ENCODE results near the gene SLC30A9. TPM values are rescaled to one million over a fixed set of nuclear protein-coding genes. Genes with fewer than 3 reads are reported as not detected.

The SLC30A9 gene
- total and polyA plus RNA-seq, 2 donors from 2014 or later = 52.3 to 70.8 TPM

GRCh38 chr4:41964401-41964800, 25.9 kb upstream of the SLC30A9 start:
- no peak for TF ChIP-seq CTCF (IDR thresholded peaks at IDR 0.05; ENCODE audit: borderline replicate concordance, extremely low read depth, insufficient read depth)
- Histone ChIP-seq H3K36me3 (ENCODE audit: control insufficient read depth in 2 of 3, insufficient read depth in 3 of 3, low read length in 3 of 3) (no peaks in the 10 kb centered on the region), H3K4me3 (ENCODE audit: low read length in 3 of 3) (no peak overlapping the region), H3K27me3 (ENCODE audit: control insufficient read depth, insufficient read depth, low read length) (no peaks in the 10 kb centered on the region), H3K9ac (ENCODE audit: low read length in 3 of 3) (no peak overlapping the region), H3K27ac (ENCODE audit: low read depth in 2 of 2, low read length in 2 of 2) (no peak overlapping the region), H3K4me1 (ENCODE audit: control insufficient read depth in 2 of 3, insufficient read depth in 2 of 3, low read depth in 1 of 3, low read length in 3 of 3) (no peaks in the 10 kb centered on the region), H3K9me3 (ENCODE audit: control insufficient read depth in 2 of 3, insufficient read depth in 1 of 3, low read length in 3 of 3) (no peaks in the 10 kb centered on the region)
- FAIRE-seq (no peak), DNase-seq (no peak)
- intact Hi-C loops (cut with DNase I) = no loop called here

GRCh38 chr4:41967392-41967791, 22.9 kb upstream of the SLC30A9 start:
- no peaks in the 10 kb centered on the region for H3K36me3 ChIP-seq (ENCODE audit: control insufficient read depth in 2 of 3, insufficient read depth in 3 of 3, low read length in 3 of 3)
- no peak for DNase-seq
- no peak overlapping the region for H3K27ac ChIP-seq (ENCODE audit: low read depth in 2 of 2, low read length in 2 of 2)
- intact Hi-C loops (cut with DNase I) = no loop called here
- no peaks in the 10 kb centered on the region for H3K4me1 ChIP-seq (ENCODE audit: control insufficient read depth in 2 of 3, insufficient read depth in 2 of 3, low read depth in 1 of 3, low read length in 3 of 3)
- H3K27me3 ChIP-seq (ENCODE audit: control insufficient read depth, insufficient read depth, low read length) = no peaks in the 10 kb centered on the region
- no peak for TF ChIP-seq CTCF (IDR thresholded peaks at IDR 0.05; ENCODE audit: borderline replicate concordance, extremely low read depth, insufficient read depth)
- no peaks in the 10 kb centered on the region for H3K9me3 ChIP-seq (ENCODE audit: control insufficient read depth in 2 of 3, insufficient read depth in 1 of 3, low read length in 3 of 3)
- no peak overlapping the region for H3K9ac ChIP-seq (ENCODE audit: low read length in 3 of 3)
- no peak for FAIRE-seq
- H3K4me3 ChIP-seq (ENCODE audit: low read length in 3 of 3) = no peak overlapping the region

- DNase-seq (no peak), FAIRE-seq (no peak)
- Histone ChIP-seq H3K4me3 (ENCODE audit: low read length in 3 of 3) (no peak overlapping the region), H3K9me3 (ENCODE audit: control insufficient read depth in 2 of 3, insufficient read depth in 1 of 3, low read length in 3 of 3) (no peaks in the 10 kb centered on the region), H3K9ac (ENCODE audit: low read length in 3 of 3) (no peak overlapping the region), H3K4me1 (ENCODE audit: control insufficient read depth in 2 of 3, insufficient read depth in 2 of 3, low read depth in 1 of 3, low read length in 3 of 3) (no peaks in the 10 kb centered on the region), H3K36me3 (ENCODE audit: control insufficient read depth in 2 of 3, insufficient read depth in 3 of 3, low read length in 3 of 3) (no peaks in the 10 kb centered on the region), H3K27ac (ENCODE audit: low read depth in 2 of 2, low read length in 2 of 2) (no peak overlapping the region), H3K27me3 (ENCODE audit: control insufficient read depth, insufficient read depth, low read length) (no peaks in the 10 kb centered on the region)
- TF ChIP-seq CTCF (IDR thresholded peaks at IDR 0.05; ENCODE audit: borderline replicate concordance, extremely low read depth, insufficient read depth) = no peak
- intact Hi-C loops (cut with DNase I) = no loop called here
These were observed 20.7 kb upstream of the SLC30A9 start for GRCh38 chr4:41969671-41970070.

GRCh38 chr4:41975341-41975740, 15.0 kb upstream of the SLC30A9 start:
- Histone ChIP-seq H3K9ac (ENCODE audit: low read length in 3 of 3) (no peak overlapping the region), H3K9me3 (ENCODE audit: control insufficient read depth in 2 of 3, insufficient read depth in 1 of 3, low read length in 3 of 3) (no peaks in the 10 kb centered on the region), H3K27ac (ENCODE audit: low read depth in 2 of 2, low read length in 2 of 2) (no peak overlapping the region), H3K27me3 (ENCODE audit: control insufficient read depth, insufficient read depth, low read length) (no peaks in the 10 kb centered on the region), H3K36me3 (ENCODE audit: control insufficient read depth in 2 of 3, insufficient read depth in 3 of 3, low read length in 3 of 3) (no peaks in the 10 kb centered on the region), H3K4me3 (ENCODE audit: low read length in 3 of 3) (no peak overlapping the region), H3K4me1 (ENCODE audit: control insufficient read depth in 2 of 3, insufficient read depth in 2 of 3, low read depth in 1 of 3, low read length in 3 of 3) (peaks cover 0 to 20% (median 10%) of the 10 kb centered on the region in 3 donors)
- no peak for DNase-seq
- intact Hi-C loops (cut with DNase I) = no loop called here
- no peak for FAIRE-seq
- no peak for TF ChIP-seq CTCF (IDR thresholded peaks at IDR 0.05; ENCODE audit: borderline replicate concordance, extremely low read depth, insufficient read depth)

All from kidney (tissue), 14 donors.